H1 (cell line): Measurements from ENCODE around the gene ABCC11. TPM values are rescaled to one million over a fixed set of nuclear protein-coding genes. Genes with fewer than 3 reads are reported as not detected.
"Not testable (repeated sequence)": the region's sequence is repeated elsewhere in the genome, so short reads cannot be mapped to it uniquely, and the experiment has no call there.

Experiments used
- CTCF ChIA-PET: fragments of 300-600 bp; sonication (Branson Sonifier 250); formaldehyde crosslinking; loops from one replicate; lab custom pipeline; 2021; ENCODE audit not compliant: partially characterized antibody; lab: Charles Lee
- POLR2A ChIA-PET: fragments of 300-600 bp; sonication (Branson Sonifier 250); formaldehyde crosslinking; loops from one replicate; lab custom pipeline; 2021; ENCODE audit warnings: inconsistent platforms; ENCODE audit not compliant: partially characterized antibody; lab: Charles Lee
- DNase-seq, 2 experiments: peaks; one replicate each; pipeline versions ENCODE4 v3.0.0 to v3.0.0-alpha.2; 2010 to 2022; ENCODE audit warnings: low spot score in 2 of 2, low read depth in 1 of 2, mixed read lengths in 1 of 2
- FAIRE-seq: peaks from 2 replicates; lab custom pipeline; 2011; peaks lifted over from hg19 to GRCh38; lab: Jason Lieb, UNC
- H2AFZ ChIP-seq: 2 replicates; pipeline ENCODE4 v1.8.1; 2012; ENCODE audit warnings: low read length, inconsistent platforms
- H2AK5ac ChIP-seq: 2 replicates; pipeline ENCODE4 v1.6.1; 2013; ENCODE audit warnings: low read depth, low read length
- H2BK120ac ChIP-seq: replicated peaks from 2 replicates; pipeline ENCODE3; 2013; ENCODE audit warnings: low read depth, low read length, inconsistent platforms
- H2BK12ac ChIP-seq: 2 replicates; pipeline ENCODE4 v1.6.1; 2013; ENCODE audit warnings: low read depth, low read length
- H2BK15ac ChIP-seq: 2 replicates; pipeline ENCODE4 v1.6.1; 2013; ENCODE audit warnings: low read length
- H2BK20ac ChIP-seq: 2 replicates; pipeline ENCODE4 v1.6.1; 2013; ENCODE audit warnings: low read length
- H2BK5ac ChIP-seq: 2 replicates; pipeline ENCODE4 v1.6.1; 2013; ENCODE audit warnings: low read depth, low read length
- H3K14ac ChIP-seq: 2 replicates; pipeline ENCODE4 v1.6.1; 2013; ENCODE audit warnings: inconsistent platforms; ENCODE audit not compliant: insufficient read length
- H3K18ac ChIP-seq: 2 replicates; pipeline ENCODE4 v1.6.1; 2013; ENCODE audit warnings: low read length; ENCODE audit errors: extremely low read depth
- H3K23ac ChIP-seq: 2 replicates; pipeline ENCODE4 v1.6.1; 2013; ENCODE audit warnings: inconsistent platforms; ENCODE audit not compliant: insufficient read length
- H3K23me2 ChIP-seq: 2 replicates; pipeline ENCODE4 v1.6.1; 2013; ENCODE audit warnings: low read depth, low read length
- H3K27ac ChIP-seq: 2 replicates; pipeline ENCODE4 v1.6.1; 2011; ENCODE audit warnings: low read depth, low read length, inconsistent platforms
- H3K27me3 ChIP-seq, 4 experiments: replicated peaks in 1 of 4; 1 replicate in 1 of 4; 2 replicates in 3 of 4; pipeline versions ENCODE4 v1.6.1 to v1.8.1; 2011 to 2013; ENCODE audit warnings: low read length in 3 of 4, mild to moderate bottlenecking in 3 of 4, inconsistent platforms in 2 of 4, mixed read lengths in 2 of 4, moderate library complexity in 1 of 4; ENCODE audit not compliant: control insufficient read depth in 3 of 4, insufficient read depth in 3 of 4; ENCODE audit errors: extremely low read depth in 1 of 4
- H3K36me3 ChIP-seq, 4 experiments: 2 replicates each; pipeline versions ENCODE4 v1.6.1 to v1.8.1; 2011 to 2013; ENCODE audit warnings: mild to moderate bottlenecking in 4 of 4, low read length in 3 of 4, moderate library complexity in 2 of 4, control low read depth in 1 of 4, inconsistent platforms in 1 of 4; ENCODE audit not compliant: insufficient read depth in 4 of 4, control insufficient read depth in 2 of 4
- H3K4ac ChIP-seq: replicated peaks from 2 replicates; pipeline ENCODE3; 2013; ENCODE audit warnings: low read length, low read depth, mixed read lengths, inconsistent platforms; ENCODE audit not compliant: insufficient read length
- H3K4me1 ChIP-seq, 4 experiments: replicated peaks in 1 of 4; 1 replicate in 1 of 4; 2 replicates in 3 of 4; pipeline versions ENCODE4 v1.6.1 to v1.8.1; 2011 to 2013; ENCODE audit warnings: low read length in 3 of 4, inconsistent platforms in 2 of 4, mixed read lengths in 1 of 4; ENCODE audit not compliant: insufficient read depth in 4 of 4, control insufficient read depth in 3 of 4
- H3K4me2 ChIP-seq, 2 experiments: 2 replicates each; pipeline versions ENCODE4 v1.6.1 to v1.8.1; 2011 to 2013; ENCODE audit warnings: low read depth in 2 of 2, low read length in 2 of 2, control low read depth in 1 of 2, inconsistent platforms in 1 of 2, mild to moderate bottlenecking in 1 of 2; ENCODE audit not compliant: insufficient read depth in 1 of 2
- H3K4me3 ChIP-seq, 4 experiments: fragments of 200-600, 300-600 bp in 1 of 4; sonication (generic), shearing (Covaris generic), sonication (Bioruptor Twin) in 1 of 4; 2 replicates each; pipeline versions ENCODE4 v1.5.1 to v1.8.1; 2011 to 2016; ENCODE audit warnings: low read length in 4 of 4, low read depth in 3 of 4, control low read depth in 2 of 4, inconsistent platforms in 2 of 4, mild to moderate bottlenecking in 2 of 4, mixed read lengths in 1 of 4, moderate library complexity in 1 of 4; ENCODE audit not compliant: insufficient read depth in 2 of 4; ENCODE audit errors: extremely low read depth in 1 of 4
- H3K56ac ChIP-seq: replicated peaks from 2 replicates; pipeline ENCODE3; 2013; ENCODE audit warnings: low read depth, mild to moderate bottlenecking, mixed read lengths, low read length, inconsistent platforms; ENCODE audit not compliant: insufficient read length
- H3K79me1 ChIP-seq: 2 replicates; pipeline ENCODE4 v1.6.1; 2013; ENCODE audit warnings: low read depth, low read length, control low read depth
- H3K79me2 ChIP-seq, 2 experiments: 2 replicates each; pipeline versions ENCODE4 v1.6.1 to v1.8.1; 2012 to 2013; ENCODE audit warnings: low read length in 2 of 2, mild to moderate bottlenecking in 2 of 2, inconsistent platforms in 1 of 2; ENCODE audit not compliant: insufficient read depth in 2 of 2, control insufficient read depth in 1 of 2
- H3K9ac ChIP-seq, 4 experiments: replicated peaks in 1 of 4; 1 replicate in 1 of 4; 2 replicates in 3 of 4; pipeline versions ENCODE4 v1.6.1 to v1.8.1; 2011 to 2013; ENCODE audit warnings: low read depth in 3 of 4, low read length in 3 of 4, control low read depth in 2 of 4, mild to moderate bottlenecking in 2 of 4, moderate library complexity in 2 of 4, inconsistent platforms in 1 of 4; ENCODE audit errors: extremely low read depth in 1 of 4
- H3K9me3 ChIP-seq, 2 experiments: 2 replicates each; pipeline versions ENCODE4 v1.6.1 to v1.8.1; 2012 to 2013; ENCODE audit warnings: mild to moderate bottlenecking in 2 of 2, moderate library complexity in 2 of 2, control low read depth in 1 of 2, inconsistent platforms in 1 of 2, low read depth in 1 of 2, low read length in 1 of 2, mixed read lengths in 1 of 2; ENCODE audit not compliant: insufficient read depth in 2 of 2
- H4K20me1 ChIP-seq, 2 experiments: replicated peaks in 1 of 2; 2 replicates each; pipeline versions ENCODE3 to v1.8.1; 2011 to 2013; ENCODE audit warnings: inconsistent platforms in 2 of 2, low read length in 2 of 2, mild to moderate bottlenecking in 1 of 2; ENCODE audit not compliant: insufficient read depth in 2 of 2, control insufficient read depth in 1 of 2
- H4K5ac ChIP-seq: 2 replicates; pipeline ENCODE4 v1.6.1; 2013; ENCODE audit warnings: low read length, low read depth, mixed read lengths, inconsistent platforms; ENCODE audit not compliant: insufficient read length
- H4K8ac ChIP-seq: 2 replicates; pipeline ENCODE4 v1.8.0; 2013; ENCODE audit warnings: mild to moderate bottlenecking, moderate library complexity, low read length, inconsistent platforms; ENCODE audit not compliant: insufficient read depth; ENCODE audit errors: extremely low read depth
- H4K91ac ChIP-seq: replicated peaks from 2 replicates; pipeline ENCODE3; 2013; ENCODE audit warnings: low read length, mixed read lengths, inconsistent platforms; ENCODE audit not compliant: insufficient read length
- WGBS, 2 experiments: shearing (Covaris generic) in 1 of 2; methylation state at CpG; one replicate each; pipeline versions ENCODE4 v1.1.6 to v1.1.7; 2013 to 2015; ENCODE audit warnings: low lambda C conversion rate in 2 of 2, mixed read lengths in 2 of 2, inconsistent platforms in 1 of 2, low coverage in 1 of 2, missing lambda C conversion rate in 1 of 2; ENCODE audit not compliant: insufficient replicate concordance in 2 of 2, insufficient coverage in 1 of 2, insufficient read length in 1 of 2; ENCODE audit errors: extremely low coverage in 1 of 2, missing lambda C conversion rate in 1 of 2; 5-methylcytosine and 5-hydroxymethylcytosine counted together
- polyA plus RNA-seq, 7 experiments: library from polyadenylated mRNA; depleted of rRNA in 3 of 7; stranded (reverse) in 5 of 7; unstranded in 2 of 7; fragments of >200 nt in 5 of 7; fragments of 200-250 nt in 2 of 7; gene quantifications; 1 replicate in 5 of 7; 2 replicates in 1 of 7; 4 replicates in 1 of 7; pipeline versions ENCODE4 v1.2.1 to v1.2.3, GENCODE V29; 2011 to 2013; ENCODE audit warnings: missing spikeins in 2 of 7, mixed read lengths in 2 of 7
- total RNA-seq: library from RNA; stranded (reverse); fragmentation: NEBNext Ultra II Directional; extraction: Animal tissue kit (Norgen Biotek cat#: 25700); gene quantifications from 2 replicates; pipeline ENCODE4 v1.2.1, GENCODE V29; 2021

ABCC11 gene
- total and polyA plus RNA-seq, 2 of the 8 experiments (the other 6 are each of a cell fraction or from before 2014, with no cell fraction given), result 0.06 TPM; not detected in 1

DNA sequence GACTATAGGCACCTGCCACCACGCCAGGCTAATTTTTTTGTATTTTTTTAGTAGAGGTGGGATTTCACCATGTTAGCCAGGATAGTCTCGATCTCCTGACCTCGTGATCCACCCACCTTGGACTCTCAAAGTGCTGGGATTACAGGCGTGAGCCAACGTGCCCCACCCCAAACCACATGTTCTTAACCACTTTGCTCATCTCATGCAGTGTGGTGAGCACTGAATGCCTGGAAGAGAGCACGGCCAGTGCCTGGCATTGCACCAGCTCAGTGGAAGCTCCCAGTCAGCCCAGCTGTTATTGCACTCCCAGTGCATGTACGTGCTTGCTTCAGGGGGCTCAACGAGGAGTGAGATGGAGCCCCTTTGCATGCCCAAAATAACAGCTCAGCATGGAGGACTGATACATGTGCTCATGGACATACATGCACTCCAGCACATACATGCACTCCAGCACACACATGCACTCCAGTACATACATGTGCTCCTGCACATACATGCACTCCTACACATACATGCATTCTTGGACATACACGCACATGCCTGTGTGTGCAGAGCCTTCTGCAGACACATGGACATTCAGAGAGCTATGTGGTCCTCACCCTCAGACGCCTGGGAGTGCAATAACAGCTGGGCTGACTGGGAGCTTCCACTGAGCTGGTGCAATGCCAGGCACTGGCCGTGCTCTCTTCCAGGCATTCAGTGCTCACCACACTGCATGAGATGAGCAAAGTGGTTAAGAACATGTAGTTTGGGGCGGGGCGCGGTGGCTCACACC lies 65.4 kb downstream of the ABCC11 start:
- DNase-seq, H2AK5ac ChIP-seq, H3K9ac ChIP-seq, H3K4me3 ChIP-seq, H3K14ac ChIP-seq, H4K91ac ChIP-seq, H3K36me3 ChIP-seq, H2BK5ac ChIP-seq, H4K20me1 ChIP-seq, H2AFZ ChIP-seq, H3K23me2 ChIP-seq, H3K56ac ChIP-seq, H4K8ac ChIP-seq, H3K18ac ChIP-seq, H3K4me2 ChIP-seq, POLR2A ChIA-PET, H3K4me1 ChIP-seq, FAIRE-seq, H2BK12ac ChIP-seq, H3K79me2 ChIP-seq, H3K27ac ChIP-seq, H2BK120ac ChIP-seq, H4K5ac ChIP-seq, H3K23ac ChIP-seq, H2BK15ac ChIP-seq, H3K9me3 ChIP-seq, H3K4ac ChIP-seq, H3K27me3 ChIP-seq, H2BK20ac ChIP-seq, H3K79me1 ChIP-seq: not testable (repeated sequence)
- 87% methylated on average over 13 of the region's 14 CpGs; no CpG with 5 or more reads in 1 of the 2 experiments for WGBS, 2 experiments
- CTCF ChIA-PET, result interaction anchor here (1.2 kb wide), 1 partner anchor 127 kb away, joined by 3 read pairs; no protein-coding TSS in a partner anchor
